GM23248 (cell line): Measurements from ENCODE around the gene MGP.

Experiments
- EZH2 ChIP-seq: fragments of 200-600 bp; sonication (generic); IDR thresholded peaks from 2 replicates; pipeline ENCODE4 v1.6.1; 2018; ENCODE audit warnings: antibody characterized with exemption, mild to moderate bottlenecking; ENCODE audit not compliant: insufficient read depth, poor library complexity, severe bottlenecking
- EZH2phosphoT487 ChIP-seq: fragments of 200-600 bp; sonication (generic); IDR thresholded peaks from 2 replicates; pipeline ENCODE4 v1.6.1; 2018; ENCODE audit warnings: antibody characterized with exemption, moderate library complexity, mild to moderate bottlenecking, low read depth; ENCODE audit not compliant: insufficient read depth

GRCh38 chr12:14890701-14891100 lies 5.0 kb upstream of the MGP start:
- TF ChIP-seq EZH2phosphoT487 (no peak), EZH2 (no peak)
